ENCODE results near the gene IL18RAP.

GRCh38 chr2:102451968-102452367, 29.0 kb downstream of the IL18RAP start:
- no peak for TF ChIP-seq CTCF (IDR thresholded peaks at IDR 0.05; ENCODE audit: low read depth, low read length, poor library complexity, severe bottlenecking)
- no peak for TF ChIP-seq EZH2phosphoT487 (IDR thresholded peaks at IDR 0.05; ENCODE audit: borderline replicate concordance, low read length)
